GM21576 (cell line): ENCODE measurements around the gene PROCR.
"Not testable (repeated sequence)": the region's sequence is repeated elsewhere in the genome, so short reads cannot be mapped to it uniquely, and the experiment has no call there.

Experiments used
- ATAC-seq: cut with Tn5 transposase; IDR thresholded peaks from one replicate; pipeline ENCODE4 v1.9.1; 2021; ENCODE audit warnings: mild to moderate bottlenecking, moderate library complexity; ENCODE audit not compliant: unreplicated experiment

The PROCR gene

GRCh38 chr20:35192118-35192872, 20.4 kb downstream of the PROCR start:
- no peak for ATAC-seq

- not testable (repeated sequence) for ATAC-seq
Measured at GRCh38 chr20:35193031-35193791, 21.3 kb downstream of the PROCR start.

- ATAC-seq = no peak
Measured at GRCh38 chr20:35196313-35196712, 24.4 kb downstream of the PROCR start.

- no peak for ATAC-seq
Measured at GRCh38 chr20:35199740-35200139, 27.9 kb downstream of the PROCR start.

- no peak for ATAC-seq
Measured at GRCh38 chr20:35200267-35200666, 28.4 kb downstream of the PROCR start.

- ATAC-seq = not testable (repeated sequence)
Measured at GRCh38 chr20:35201467-35201866, 29.6 kb downstream of the PROCR start.

- no peak for ATAC-seq
Measured at GRCh38 chr20:35206802-35207201, 34.9 kb downstream of the PROCR start.

- no peak for ATAC-seq
Measured at GRCh38 chr20:35207950-35208611, 36.2 kb downstream of the PROCR start.

GRCh38 chr20:35215066-35215956, 43.4 kb downstream of the PROCR start:
- ATAC-seq = no peak

GRCh38 chr20:35216541-35216940, 44.7 kb downstream of the PROCR start:
- no peak for ATAC-seq

- ATAC-seq = no peak
Measured at GRCh38 chr20:35223941-35224340, 52.1 kb downstream of the PROCR start.

- ATAC-seq = no peak
Measured at GRCh38 chr20:35224536-35224935, 52.7 kb downstream of the PROCR start.

- ATAC-seq = no peak
Measured at GRCh38 chr20:35225319-35226125, 53.6 kb downstream of the PROCR start.

- no peak for ATAC-seq
Measured at GRCh38 chr20:35226126-35226883, 54.4 kb downstream of the PROCR start, which contains the start of gene MMP24. Gene MMP24, plus strand, starts transcription at chr20:35226690. Its CDS starts 49 bp downstream, at chr20:35226739.
